Measurements from ENCODE around the gene NF1. TPM values are rescaled to one million over a fixed set of nuclear protein-coding genes. Genes with fewer than 3 reads are reported as not detected.

NF1 gene
- total and polyA plus RNA-seq, 4 donors = 8.4 to 116 (median 25.5) TPM

- H3K4me1 ChIP-seq (ENCODE audit: control insufficient read depth in 5 of 5, insufficient read depth in 5 of 5, low read length in 5 of 5) = peaks cover 0 to 7% (median 0%) of the 10 kb centered on the region in 5 donors
- no peaks in the 10 kb centered on the region for H3K36me3 ChIP-seq (ENCODE audit: control insufficient read depth in 4 of 4, insufficient read depth in 4 of 4, low read length in 4 of 4)
- H3K9ac ChIP-seq (ENCODE audit: insufficient read depth in 1 of 2, low read length in 2 of 2) = no peak overlapping the region
- H3K27me3 ChIP-seq (ENCODE audit: control insufficient read depth in 3 of 3, insufficient read depth in 3 of 3, low read length in 2 of 3) = no peaks in the 10 kb centered on the region
- no peak overlapping the region for H3K27ac ChIP-seq (ENCODE audit: low read depth in 1 of 2, low read length in 1 of 2)
- TF ChIP-seq CTCF (IDR thresholded peaks at IDR 0.05; ENCODE audit: control extremely low read depth, extremely low read depth) = no peak
- no peaks in the 10 kb centered on the region for H3K9me3 ChIP-seq (ENCODE audit: control insufficient read depth in 4 of 4, insufficient read depth in 3 of 4, low read length in 3 of 4)
- DNase-seq (no peak), ATAC-seq (ENCODE audit: insufficient read depth, low FRiP score) (no peak)
- H3K4me3 ChIP-seq = no peak overlapping the region
- 91 to 94% methylated on average over 4 of the region's 4 CpGs for WGBS, 2 donors
Observed at GRCh38 chr17:31053071-31053470, 41.7 kb upstream of the NF1 start.

- DNase-seq = no peak
- ATAC-seq (ENCODE audit: insufficient read depth, low FRiP score) = no peak
- WGBS, 2 donors = 85 to 95% methylated on average over 3 of the region's 3 CpGs
Observed at GRCh38 chr17:31054761-31055160, 40.0 kb upstream of the NF1 start.

GRCh38 chr17:31058976-31059375 lies 35.8 kb upstream of the NF1 start:
- Histone ChIP-seq H3K9ac (ENCODE audit: insufficient read depth in 1 of 2, low read length in 2 of 2) (no peak overlapping the region), H3K27me3 (ENCODE audit: control insufficient read depth in 3 of 3, insufficient read depth in 3 of 3, low read length in 2 of 3) (no peaks in the 10 kb centered on the region), H3K9me3 (ENCODE audit: control insufficient read depth in 4 of 4, insufficient read depth in 3 of 4, low read length in 3 of 4) (no peaks in the 10 kb centered on the region), H3K4me1 (ENCODE audit: control insufficient read depth in 5 of 5, insufficient read depth in 5 of 5, low read length in 5 of 5) (no peaks in the 10 kb centered on the region), H3K36me3 (ENCODE audit: control insufficient read depth in 4 of 4, insufficient read depth in 4 of 4, low read length in 4 of 4) (no peaks in the 10 kb centered on the region), H3K27ac (ENCODE audit: low read depth in 1 of 2, low read length in 1 of 2) (no peak overlapping the region), H3K4me3 (no peak overlapping the region)
- TF ChIP-seq CTCF (IDR thresholded peaks at IDR 0.05; ENCODE audit: control extremely low read depth, extremely low read depth) = no peak
- 45 to 65% methylated on average over 2 of the region's 2 CpGs for WGBS, 2 donors
- DNase-seq = no peak
- no peak for ATAC-seq (ENCODE audit: insufficient read depth, low FRiP score)

More at GRCh38 chr17:31054761-31055160, 40.0 kb upstream of the NF1 start:
- Histone ChIP-seq H3K36me3 (ENCODE audit: control insufficient read depth in 4 of 4, insufficient read depth in 4 of 4, low read length in 4 of 4) (no peaks in the 10 kb centered on the region), H3K9me3 (ENCODE audit: control insufficient read depth in 4 of 4, insufficient read depth in 3 of 4, low read length in 3 of 4) (no peaks in the 10 kb centered on the region), H3K4me3 (no peak overlapping the region), H3K27ac (ENCODE audit: low read depth in 1 of 2, low read length in 1 of 2) (no peak overlapping the region), H3K27me3 (ENCODE audit: control insufficient read depth in 3 of 3, insufficient read depth in 3 of 3, low read length in 2 of 3) (no peaks in the 10 kb centered on the region), H3K4me1 (ENCODE audit: control insufficient read depth in 5 of 5, insufficient read depth in 5 of 5, low read length in 5 of 5) (peaks cover 0 to 7% (median 0%) of the 10 kb centered on the region in 5 donors), H3K9ac (ENCODE audit: insufficient read depth in 1 of 2, low read length in 2 of 2) (no peak overlapping the region)
- no peak for TF ChIP-seq CTCF (IDR thresholded peaks at IDR 0.05; ENCODE audit: control extremely low read depth, extremely low read depth)

Measured in lung (tissue), 12 donors.